ENCODE data around the gene SWSAP1.
"Not testable (repeated sequence)": the region's sequence is repeated elsewhere in the genome, so short reads cannot be mapped to it uniquely, and the experiment has no call there.

- not testable (repeated sequence) for TF ChIP-seq CTCF (conservative IDR thresholded peaks at IDR 0.05; ENCODE audit: low read depth, low read length); SMC3 (IDR thresholded peaks at IDR 0.05; ENCODE audit: low read depth, low read length); RAD21 (IDR thresholded peaks at IDR 0.05; ENCODE audit: low read length)
These were observed 40.6 kb upstream of the SWSAP1 start for GRCh38 chr19:11333838-11334237.

Measured in IMR-90 (cell line).